Measurements from ENCODE around the gene STAT3. TPM values are rescaled to one million over a fixed set of nuclear protein-coding genes. Genes with fewer than 3 reads are reported as not detected.
"Not testable (repeated sequence)": the region's sequence is repeated elsewhere in the genome, so short reads cannot be mapped to it uniquely, and the experiment has no call there.

STAT3 gene
- total RNA-seq, 1 experiment from 2014 or later = 115 TPM

- ChIA-PET POLR2A (interaction anchor here (0.7 to 4.0 kb wide), 6 partner anchors 9 to 187 kb away, joined by 3 to 37 read pairs (median 4); partner anchors contain the start of genes CAVIN1 and STAT3), CTCF (interaction anchor here (1.1 kb wide), 1 partner anchor 36 kb away, joined by 3 read pairs; no protein-coding TSS in a partner anchor)
- Mint-ChIP-seq H3K9me3 (ENCODE audit: unreplicated experiment) (no peaks in the 10 kb centered on the region), H3K4me3 (ENCODE audit: unreplicated experiment) (no peak overlapping the region), H3K27ac (ENCODE audit: low read depth, unreplicated experiment) (no peak overlapping the region), H3K4me1 (ENCODE audit: insufficient read depth, unreplicated experiment) (peaks cover 6% of the 10 kb centered on the region), H3K27me3 (ENCODE audit: insufficient read depth, unreplicated experiment) (no peaks in the 10 kb centered on the region), H3K36me3 (ENCODE audit: insufficient read depth, unreplicated experiment) (peaks cover 39% of the 10 kb centered on the region)
- intact Hi-C loops (cut with micrococcal nuclease) = no loop called here
- DNase-seq (ENCODE audit: unreplicated experiment) = no peak
- BruUV-seq (replicated peaks) = no TSS peak
- TF ChIP-seq CTCF (IDR thresholded peaks at IDR 0.05; ENCODE audit: unreplicated experiment) = no peak
Measured at GRCh38 chr17:42399948-42400843, 12.0 kb upstream of the STAT3 start.

DNA sequence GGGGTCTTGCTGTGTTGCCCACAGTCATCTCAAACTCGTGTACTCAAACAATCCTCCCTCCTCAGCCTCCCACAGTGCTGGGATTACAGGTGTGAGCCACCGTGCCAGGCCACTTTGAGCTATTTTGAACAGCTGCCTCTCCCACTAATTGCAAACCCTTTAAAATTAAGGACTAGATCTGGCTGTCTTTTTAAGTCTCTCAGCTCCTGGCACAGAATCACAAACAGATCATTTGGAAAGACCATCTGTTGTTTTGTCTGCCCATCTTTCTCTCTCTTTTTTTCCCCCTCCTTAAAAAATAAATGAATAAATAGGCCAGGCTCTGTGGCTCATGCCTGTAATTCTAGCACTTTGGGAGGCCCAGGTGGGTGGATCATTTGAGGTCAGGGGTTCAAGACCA, 10.9 kb upstream of the STAT3 start:
- POLR2A ChIA-PET = interaction anchor here (0.6 to 4.0 kb wide), 9 partner anchors 8 to 245 kb away, joined by 3 to 37 read pairs (median 8); partner anchors contain the start of genes CAVIN1, NAGLU and STAT3
- no peak for TF ChIP-seq CTCF (IDR thresholded peaks at IDR 0.05; ENCODE audit: unreplicated experiment)
- intact Hi-C loops (cut with micrococcal nuclease) = no loop called here
- Mint-ChIP-seq H3K9me3 (ENCODE audit: unreplicated experiment) (no peaks in the 10 kb centered on the region), H3K4me3 (ENCODE audit: unreplicated experiment) (no peak overlapping the region), H3K36me3 (ENCODE audit: insufficient read depth, unreplicated experiment) (peaks cover 28% of the 10 kb centered on the region), H3K4me1 (ENCODE audit: insufficient read depth, unreplicated experiment) (peaks cover 6% of the 10 kb centered on the region), H3K27ac (ENCODE audit: low read depth, unreplicated experiment) (no peak overlapping the region), H3K27me3 (ENCODE audit: insufficient read depth, unreplicated experiment) (no peaks in the 10 kb centered on the region)
- CTCF ChIA-PET = interaction anchor here (0.6 to 1.5 kb wide), 4 partner anchors 11 to 119 kb away, joined by 3 to 4 read pairs (median 4); no protein-coding TSS in a partner anchor
- no peak for DNase-seq (ENCODE audit: unreplicated experiment)
- BruUV-seq (replicated peaks) = no TSS peak

- H3K9me3 Mint-ChIP-seq (ENCODE audit: unreplicated experiment); H3K36me3 Mint-ChIP-seq (ENCODE audit: insufficient read depth, unreplicated experiment); H3K27me3 Mint-ChIP-seq (ENCODE audit: insufficient read depth, unreplicated experiment); H3K27ac Mint-ChIP-seq (ENCODE audit: low read depth, unreplicated experiment); DNase-seq (ENCODE audit: unreplicated experiment); POLR2A ChIA-PET; intact Hi-C loops (cut with micrococcal nuclease); H3K4me3 Mint-ChIP-seq (ENCODE audit: unreplicated experiment); BruUV-seq (replicated peaks): not testable (repeated sequence)
- CTCF ChIA-PET = interaction anchor here (0.7 kb wide), 1 partner anchor 37 kb away, joined by 4 read pairs; no protein-coding TSS in a partner anchor
- H3K4me1 Mint-ChIP-seq (ENCODE audit: insufficient read depth, unreplicated experiment) = peaks cover 12% of the 10 kb centered on the region
Measured at GRCh38 chr17:42395601-42396000, 7.4 kb upstream of the STAT3 start.

GRCh38 chr17:42394838-42395237, 6.6 kb upstream of the STAT3 start:
- Mint-ChIP-seq H3K4me3 (ENCODE audit: unreplicated experiment) (no peak overlapping the region), H3K4me1 (ENCODE audit: insufficient read depth, unreplicated experiment) (peaks cover 12% of the 10 kb centered on the region), H3K27me3 (ENCODE audit: insufficient read depth, unreplicated experiment) (no peaks in the 10 kb centered on the region), H3K27ac (ENCODE audit: low read depth, unreplicated experiment) (no peak overlapping the region), H3K36me3 (ENCODE audit: insufficient read depth, unreplicated experiment) (no peaks in the 10 kb centered on the region), H3K9me3 (ENCODE audit: unreplicated experiment) (no peaks in the 10 kb centered on the region)
- intact Hi-C loops (cut with micrococcal nuclease) = no loop called here
- BruUV-seq (replicated peaks) = no TSS peak
- POLR2A ChIA-PET = no interaction called here
- DNase-seq (ENCODE audit: unreplicated experiment) = no peak
- CTCF ChIA-PET = no interaction called here
- TF ChIP-seq CTCF (IDR thresholded peaks at IDR 0.05; ENCODE audit: unreplicated experiment) = no peak

Measured in MCF 10A (cell line).